Measurements from ENCODE around the gene SRMS.
"Not testable (repeated sequence)": the region's sequence is repeated elsewhere in the genome, so short reads cannot be mapped to it uniquely, and the experiment has no call there.

SRMS gene

GRCh38 chr20:63566395-63567135 lies 19.0 kb upstream of the SRMS start:
- no peak for DNase-seq (ENCODE audit: low spot score)

- DNase-seq (ENCODE audit: low spot score), result no peak
These were observed 18.3 kb upstream of the SRMS start for GRCh38 chr20:63565699-63566335.

GRCh38 chr20:63565021-63565698 lies 17.6 kb upstream of the SRMS start:
- no peak for DNase-seq (ENCODE audit: low spot score)

GRCh38 chr20:63564036-63564810 lies 16.7 kb upstream of the SRMS start:
- no peak for DNase-seq (ENCODE audit: low spot score)

GRCh38 chr20:63563225-63563935 lies 15.8 kb upstream of the SRMS start:
- DNase-seq (ENCODE audit: low spot score), result no peak

- DNase-seq (ENCODE audit: low spot score), result no peak
These were observed 15.1 kb upstream of the SRMS start for GRCh38 chr20:63562461-63563224.

- DNase-seq (ENCODE audit: low spot score), result no peak
These were observed 14.3 kb upstream of the SRMS start for GRCh38 chr20:63561624-63562396.

- DNase-seq (ENCODE audit: low spot score), result no peak
These were observed 13.5 kb upstream of the SRMS start for GRCh38 chr20:63560856-63561609.

- no peak for DNase-seq (ENCODE audit: low spot score)
These were observed 12.8 kb upstream of the SRMS start for GRCh38 chr20:63560333-63560805.

GRCh38 chr20:63559485-63560332 lies 12.2 kb upstream of the SRMS start:
- not testable (repeated sequence) for DNase-seq (ENCODE audit: low spot score)

GRCh38 chr20:63558804-63559484 lies 11.4 kb upstream of the SRMS start:
- DNase-seq (ENCODE audit: low spot score), result no peak

- no peak for DNase-seq (ENCODE audit: low spot score)
These were observed 9.9 kb upstream of the SRMS start for GRCh38 chr20:63557481-63557891.

- DNase-seq (ENCODE audit: low spot score), result no peak
These were observed 9.4 kb upstream of the SRMS start for GRCh38 chr20:63556873-63557478.

GRCh38 chr20:63555661-63556381 lies 8.3 kb upstream of the SRMS start:
- no peak for DNase-seq (ENCODE audit: low spot score)

GRCh38 chr20:63554361-63555278 lies 7.1 kb upstream of the SRMS start:
- no peak for DNase-seq (ENCODE audit: low spot score)

GRCh38 chr20:63553933-63554290 lies 6.4 kb upstream of the SRMS start, which contains the start of gene FNDC11:
FNDC11 (plus strand) TSS chr20:63554159; CDS start chr20:63555664, 1,505 bp downstream.
- peak; percentile 46 for DNase-seq (ENCODE audit: low spot score)

All from SW480 (cell line).